ENCODE data around the gene PRRX2. TPM values are rescaled to one million over a fixed set of nuclear protein-coding genes. Genes with fewer than 3 reads are reported as not detected.

PRRX2 gene
- total RNA-seq, 1 donor from 2014 or later: not detected

GRCh38 chr9:129687391-129687790 lies 21.9 kb downstream of the PRRX2 start:
- DNase-seq: no peak
- ChIA-PET CTCF (no interaction called here), POLR2A (no interaction called here)
- Mint-ChIP-seq H3K36me3 (ENCODE audit: low read depth) (no peaks in the 10 kb centered on the region), H3K4me1 (no peaks in the 10 kb centered on the region), H3K27ac (no peak overlapping the region), H3K27me3 (peaks cover 2% of the 10 kb centered on the region), H3K4me3 (no peak overlapping the region), H3K9me3 (peaks cover under 1% of the 10 kb centered on the region)
- intact Hi-C loops (cut with micrococcal nuclease): no loop called here
- no peak for TF ChIP-seq CTCF (IDR thresholded peaks at IDR 0.05)
- ATAC-seq (ENCODE audit: low read depth): no peak

GRCh38 chr9:129688285-129689043 lies 23.0 kb downstream of the PRRX2 start:
- Mint-ChIP-seq H3K36me3 (ENCODE audit: low read depth) (no peaks in the 10 kb centered on the region), H3K9me3 (peaks cover 3% of the 10 kb centered on the region), H3K27ac (no peak overlapping the region), H3K4me1 (no peaks in the 10 kb centered on the region), H3K4me3 (no peak overlapping the region), H3K27me3 (peaks cover 7% of the 10 kb centered on the region)
- ChIA-PET POLR2A (no interaction called here), CTCF (no interaction called here)
- no peak for ATAC-seq (ENCODE audit: low read depth)
- TF ChIP-seq CTCF (IDR thresholded peaks at IDR 0.05): no peak
- intact Hi-C loops (cut with micrococcal nuclease): no loop called here
- DNase-seq: no peak

- Mint-ChIP-seq H3K9me3 (peaks cover 3% of the 10 kb centered on the region), H3K27me3 (peaks cover 30% of the 10 kb centered on the region), H3K36me3 (ENCODE audit: low read depth) (no peaks in the 10 kb centered on the region), H3K27ac (no peak overlapping the region), H3K4me1 (peaks cover 2% of the 10 kb centered on the region), H3K4me3 (no peak overlapping the region)
- intact Hi-C loops (cut with micrococcal nuclease): no loop called here
- CTCF ChIA-PET: no interaction called here
- no peak for DNase-seq
- POLR2A ChIA-PET: no interaction called here
- ATAC-seq (ENCODE audit: low read depth): no peak
- no peak for TF ChIP-seq CTCF (IDR thresholded peaks at IDR 0.05)
Measured at GRCh38 chr9:129692534-129692933, 27.1 kb downstream of the PRRX2 start.

GRCh38 chr9:129693741-129694140 lies 28.3 kb downstream of the PRRX2 start:
- ATAC-seq (ENCODE audit: low read depth) (no peak), DNase-seq (no peak)
- no peak for TF ChIP-seq CTCF (IDR thresholded peaks at IDR 0.05)
- Mint-ChIP-seq H3K36me3 (ENCODE audit: low read depth) (no peaks in the 10 kb centered on the region), H3K27ac (no peak overlapping the region), H3K9me3 (peaks cover 3% of the 10 kb centered on the region), H3K4me3 (no peak overlapping the region), H3K27me3 (peaks cover 38% of the 10 kb centered on the region), H3K4me1 (peaks cover 2% of the 10 kb centered on the region)
- POLR2A ChIA-PET: no interaction called here
- CTCF ChIA-PET: no interaction called here
- intact Hi-C loops (cut with micrococcal nuclease): no loop called here

- TF ChIP-seq CTCF (IDR thresholded peaks at IDR 0.05): no peak
- peaks cover 3% of the 10 kb centered on the region for H3K9me3 Mint-ChIP-seq
- ATAC-seq (ENCODE audit: low read depth) (no peak), DNase-seq (no peak)
- no peaks in the 10 kb centered on the region for H3K36me3 Mint-ChIP-seq (ENCODE audit: low read depth)
- H3K4me3 Mint-ChIP-seq: no peak overlapping the region
- no peak overlapping the region for H3K27ac Mint-ChIP-seq
- peaks cover 42% of the 10 kb centered on the region for H3K27me3 Mint-ChIP-seq
- POLR2A ChIA-PET: no interaction called here
- intact Hi-C loops (cut with micrococcal nuclease): no loop called here
- peaks cover 2% of the 10 kb centered on the region for H3K4me1 Mint-ChIP-seq
- CTCF ChIA-PET: no interaction called here
Measured at GRCh38 chr9:129694243-129694646, 28.8 kb downstream of the PRRX2 start.
